ENCODE data around the gene TMEM167B. TPM values are rescaled to one million over a fixed set of nuclear protein-coding genes. Genes with fewer than 3 reads are reported as not detected.

TMEM167B gene
- total and polyA plus RNA-seq, 2 of the 8 experiments (the other 6 are each of a cell fraction or from before 2014, with no cell fraction given), result 3.6 to 14.8 TPM

- TF ChIP-seq CTBP2 (IDR thresholded peaks at IDR 0.05; ENCODE audit: borderline replicate concordance, insufficient read depth, insufficient read length, low read length) (no peak), SAP30 (IDR thresholded peaks at IDR 0.05; ENCODE audit: insufficient read depth, insufficient replicate concordance, low read length) (no peak), SP4 (IDR thresholded peaks at IDR 0.05; ENCODE audit: low read length) (no peak), JUN (IDR thresholded peaks at IDR 0.05; ENCODE audit: low read depth, low read length) (no peak), MAFK (IDR thresholded peaks at IDR 0.05; ENCODE audit: low read depth, low read length) (no peak), EZH2 (IDR thresholded peaks at IDR 0.05; ENCODE audit: low read depth, low read length, severe bottlenecking) (no peak), TBP (IDR thresholded peaks at IDR 0.05; ENCODE audit: low read depth, low read length) (peak; percentile 65), TAF1 (IDR thresholded peaks at IDR 0.05; ENCODE audit: low read depth, low read length) (0 out of 2 replicates have a peak, but pooled peaks have one; percentile 30), SUZ12 (IDR thresholded peaks at IDR 0.05; ENCODE audit: low read length) (no peak), RAD21 (IDR thresholded peaks at IDR 0.05 in 1 of 2, conservative IDR thresholded peaks at IDR 0.05 in 1 of 2; ENCODE audit: low read depth in 2 of 2, low read length in 2 of 2) (peak; percentile 72 to 83), TEAD4 (IDR thresholded peaks at IDR 0.05; ENCODE audit: low read depth, low read length) (peak; percentile 95), CHD2 (IDR thresholded peaks at IDR 0.05; ENCODE audit: low read length) (0 out of 2 replicates have a peak, but pooled peaks have one; percentile 14), SIRT6 (IDR thresholded peaks at IDR 0.05; ENCODE audit: low read length) (no peak), ZNF274 (IDR thresholded peaks at IDR 0.05; ENCODE audit: borderline replicate concordance, extremely low read depth, low read length) (no peak), POU5F1 (IDR thresholded peaks at IDR 0.05; ENCODE audit: low read depth, low read length) (no peak), CBX5 (IDR thresholded peaks at IDR 0.05; ENCODE audit: low read depth, low read length) (no peak), TAF7 (optimal IDR thresholded peaks at IDR 0.05; ENCODE audit: borderline replicate concordance, low read depth, low read length) (no peak), BACH1 (IDR thresholded peaks at IDR 0.05; ENCODE audit: low read length) (no peak)
Observed at GRCh38 chr1:109112652-109113285, 22.2 kb downstream of the TMEM167B start (continued).

All from H1 (cell line).